ENCODE results near the gene DRAM1. TPM values are rescaled to one million over a fixed set of nuclear protein-coding genes. Genes with fewer than 3 reads are reported as not detected.

DRAM1 gene
- total RNA-seq, 1 donor from 2014 or later, result 12.5 TPM

GRCh38 chr12:101832030-101832429, 45.4 kb upstream of the DRAM1 start:
- Mint-ChIP-seq H3K4me3 (no peak overlapping the region), H3K27me3 (no peaks in the 10 kb centered on the region)

DNA sequence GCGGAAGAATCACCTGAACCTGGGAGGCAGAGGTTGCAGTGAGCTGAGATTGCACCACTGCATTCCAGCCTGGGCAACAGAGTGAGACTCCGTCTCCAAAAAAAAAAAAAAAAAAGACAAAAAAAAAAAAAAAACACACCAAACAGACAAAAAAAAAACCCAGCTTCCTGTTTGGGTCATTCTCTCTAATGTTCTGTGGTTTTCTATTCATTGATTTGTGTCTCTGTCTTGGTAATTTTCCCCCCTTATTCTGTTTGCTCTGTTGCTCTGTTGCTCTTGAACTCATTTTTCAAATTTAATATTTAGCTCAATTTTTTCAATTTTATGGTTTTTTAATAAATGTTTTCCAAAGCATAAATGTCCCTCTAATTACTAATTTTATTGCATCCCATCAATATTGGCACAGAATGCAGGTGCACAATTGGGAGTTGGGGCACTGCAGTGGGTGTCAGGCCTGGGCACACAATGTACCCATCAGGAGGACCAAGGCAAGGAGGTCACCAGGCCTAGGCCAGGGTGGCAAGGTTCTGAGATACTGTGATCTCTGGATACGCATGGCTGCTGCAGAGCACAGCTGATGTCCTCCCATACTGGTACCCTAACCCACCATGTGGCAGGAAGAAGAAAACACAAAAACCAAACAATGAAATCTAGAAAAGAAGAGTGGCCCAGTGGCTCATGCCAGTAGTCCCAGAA, 38.6 kb upstream of the DRAM1 start:
- Mint-ChIP-seq H3K4me1 (ENCODE audit: unreplicated experiment) (no peaks in the 10 kb centered on the region), H3K36me3 (no peaks in the 10 kb centered on the region), H3K4me3 (no peak overlapping the region), H3K27ac (no peak overlapping the region), H3K27me3 (no peaks in the 10 kb centered on the region), H3K9me3 (no peaks in the 10 kb centered on the region)
- TF ChIP-seq, protein P1, sequence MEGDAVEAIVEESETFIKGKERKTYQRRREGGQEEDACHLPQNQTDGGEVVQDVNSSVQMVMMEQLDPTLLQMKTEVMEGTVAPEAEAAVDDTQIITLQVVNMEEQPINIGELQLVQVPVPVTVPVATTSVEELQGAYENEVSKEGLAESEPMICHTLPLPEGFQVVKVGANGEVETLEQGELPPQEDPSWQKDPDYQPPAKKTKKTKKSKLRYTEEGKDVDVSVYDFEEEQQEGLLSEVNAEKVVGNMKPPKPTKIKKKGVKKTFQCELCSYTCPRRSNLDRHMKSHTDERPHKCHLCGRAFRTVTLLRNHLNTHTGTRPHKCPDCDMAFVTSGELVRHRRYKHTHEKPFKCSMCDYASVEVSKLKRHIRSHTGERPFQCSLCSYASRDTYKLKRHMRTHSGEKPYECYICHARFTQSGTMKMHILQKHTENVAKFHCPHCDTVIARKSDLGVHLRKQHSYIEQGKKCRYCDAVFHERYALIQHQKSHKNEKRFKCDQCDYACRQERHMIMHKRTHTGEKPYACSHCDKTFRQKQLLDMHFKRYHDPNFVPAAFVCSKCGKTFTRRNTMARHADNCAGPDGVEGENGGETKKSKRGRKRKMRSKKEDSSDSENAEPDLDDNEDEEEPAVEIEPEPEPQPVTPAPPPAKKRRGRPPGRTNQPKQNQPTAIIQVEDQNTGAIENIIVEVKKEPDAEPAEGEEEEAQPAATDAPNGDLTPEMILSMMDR (conservative IDR thresholded peaks at IDR 0.05), result no peak
- DNase-seq (ENCODE audit: extremely low spot score, unreplicated experiment), result no peak

More at GRCh38 chr12:101832030-101832429, 45.4 kb upstream of the DRAM1 start:
- peaks cover 6% of the 10 kb centered on the region for H3K4me1 Mint-ChIP-seq (ENCODE audit: unreplicated experiment)
- no peaks in the 10 kb centered on the region for H3K36me3 Mint-ChIP-seq
- no peak for DNase-seq (ENCODE audit: extremely low spot score, unreplicated experiment)
- no peaks in the 10 kb centered on the region for H3K9me3 Mint-ChIP-seq
- TF ChIP-seq, protein P1 (conservative IDR thresholded peaks at IDR 0.05), result no peak
- H3K27ac Mint-ChIP-seq, result no peak overlapping the region

DNA sequence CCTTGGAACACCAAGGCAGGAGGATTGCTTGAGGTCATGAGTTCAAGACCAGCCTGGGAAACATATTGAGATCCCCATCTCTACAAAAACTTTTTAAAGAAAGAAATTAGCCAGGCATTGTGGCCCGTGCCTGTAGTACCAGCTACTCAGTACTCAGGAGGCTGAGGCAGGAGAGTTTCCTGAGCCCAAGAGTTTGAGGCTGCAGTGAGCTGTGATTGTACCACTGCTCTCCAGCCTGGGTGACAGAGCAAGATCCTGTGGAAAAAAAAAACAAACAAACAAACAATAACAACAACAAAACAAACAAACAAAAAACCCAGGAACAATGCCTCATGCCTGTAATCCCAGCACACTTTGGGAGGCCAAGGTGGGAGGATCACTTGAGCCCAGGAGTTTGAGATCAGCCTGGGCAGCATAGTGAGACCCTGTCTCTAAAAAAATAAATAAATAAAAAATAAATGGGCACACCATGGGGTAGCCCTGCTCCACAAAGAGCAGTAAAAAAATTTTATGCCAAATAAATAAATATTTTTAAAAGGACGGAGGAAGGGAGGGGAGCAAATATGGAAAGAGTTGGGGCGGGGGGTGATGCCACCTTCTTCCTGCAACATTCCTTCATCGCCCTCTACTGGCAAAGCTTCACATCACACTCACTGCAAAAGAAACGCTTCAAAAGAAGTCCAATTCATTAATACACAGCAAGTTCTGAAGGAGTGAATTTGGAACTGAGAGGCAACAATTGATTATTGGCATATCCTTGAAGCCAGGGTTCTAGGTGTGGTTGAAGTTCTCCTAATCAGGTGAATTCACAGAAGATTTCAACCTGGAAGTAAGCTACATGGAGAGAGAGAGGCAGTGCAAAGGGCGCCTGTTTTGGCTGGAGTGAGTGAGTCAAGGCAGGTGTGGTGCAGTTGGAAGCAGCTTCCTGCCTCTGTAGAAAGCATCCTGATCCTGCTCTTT, 37.8 kb upstream of the DRAM1 start:
- no peak for DNase-seq (ENCODE audit: extremely low spot score, unreplicated experiment)
- Mint-ChIP-seq H3K4me3 (no peak overlapping the region), H3K27me3 (no peaks in the 10 kb centered on the region), H3K36me3 (no peaks in the 10 kb centered on the region), H3K4me1 (ENCODE audit: unreplicated experiment) (no peaks in the 10 kb centered on the region), H3K27ac (no peak overlapping the region), H3K9me3 (no peaks in the 10 kb centered on the region)
- TF ChIP-seq, protein P1 (conservative IDR thresholded peaks at IDR 0.05), result peak; percentile 93

GRCh38 chr12:101841069-101841468, 36.3 kb upstream of the DRAM1 start:
- H3K27ac Mint-ChIP-seq, result no peak overlapping the region
- H3K27me3 Mint-ChIP-seq, result no peaks in the 10 kb centered on the region
- TF ChIP-seq, protein P1 (conservative IDR thresholded peaks at IDR 0.05), result no peak
- H3K4me1 Mint-ChIP-seq (ENCODE audit: unreplicated experiment), result no peaks in the 10 kb centered on the region
- no peaks in the 10 kb centered on the region for H3K9me3 Mint-ChIP-seq
- DNase-seq (ENCODE audit: extremely low spot score, unreplicated experiment), result no peak
- no peaks in the 10 kb centered on the region for H3K36me3 Mint-ChIP-seq
- no peak overlapping the region for H3K4me3 Mint-ChIP-seq

DNA sequence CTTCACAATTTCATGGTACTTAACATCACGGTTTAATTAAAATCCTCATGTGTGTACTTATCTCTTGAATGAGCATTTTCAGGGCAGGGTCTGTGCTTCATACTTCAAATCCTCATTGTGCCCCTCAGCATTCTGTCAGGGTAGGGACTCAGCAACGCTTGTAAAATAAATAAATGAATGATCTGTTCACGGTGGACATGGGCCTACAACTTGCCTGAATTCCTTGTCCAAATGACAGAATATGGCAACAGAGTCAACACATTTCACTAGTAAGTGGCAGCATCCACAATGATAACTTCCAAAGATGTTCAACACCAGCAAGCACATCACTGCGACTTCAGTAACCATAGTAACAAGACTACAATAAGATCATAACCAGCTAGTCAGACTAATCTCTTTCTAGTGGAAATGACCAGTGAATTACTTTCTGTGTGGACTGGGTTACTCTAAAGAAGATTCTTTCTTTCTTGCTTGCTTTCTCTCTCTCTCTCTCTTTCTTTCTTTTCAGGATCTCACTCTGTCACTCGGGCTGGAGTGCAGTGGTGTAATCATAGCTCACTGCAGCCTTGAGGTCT, 32.2 kb upstream of the DRAM1 start:
- TF ChIP-seq, protein P1 (conservative IDR thresholded peaks at IDR 0.05), result no peak

More for the DNA sequence above, 32.2 kb upstream of the DRAM1 start:
- H3K9me3 Mint-ChIP-seq, result no peaks in the 10 kb centered on the region
- no peaks in the 10 kb centered on the region for H3K4me1 Mint-ChIP-seq (ENCODE audit: unreplicated experiment)
- no peak for DNase-seq (ENCODE audit: extremely low spot score, unreplicated experiment)
- no peaks in the 10 kb centered on the region for H3K27me3 Mint-ChIP-seq
- H3K36me3 Mint-ChIP-seq, result no peaks in the 10 kb centered on the region
- no peak overlapping the region for H3K4me3 Mint-ChIP-seq
- no peak overlapping the region for H3K27ac Mint-ChIP-seq
